HG03442 (cell line): ENCODE data around the gene ORMDL3.
"Not testable (repeated sequence)": the region's sequence is repeated elsewhere in the genome, so short reads cannot be mapped to it uniquely, and the experiment has no call there.

Experiments
- ATAC-seq: cut with Tn5 transposase; IDR thresholded peaks from one replicate; pipeline ENCODE4 v1.9.1; 2021; ENCODE audit warnings: mild to moderate bottlenecking, moderate library complexity; ENCODE audit not compliant: unreplicated experiment

The ORMDL3 gene

GRCh38 chr17:39950871-39951348 lies 23.5 kb upstream of the ORMDL3 start:
- ATAC-seq, result no peak

- ATAC-seq, result no peak
Measured at GRCh38 chr17:39949028-39949427, 21.6 kb upstream of the ORMDL3 start.

GRCh38 chr17:39948489-39948828 lies 21.1 kb upstream of the ORMDL3 start:
- not testable (repeated sequence) for ATAC-seq

- no peak for ATAC-seq
Measured at GRCh38 chr17:39946551-39947330, 19.3 kb upstream of the ORMDL3 start.

- ATAC-seq, result no peak
Measured at GRCh38 chr17:39944393-39944711, 17.0 kb upstream of the ORMDL3 start.

- ATAC-seq, result no peak
Measured at GRCh38 chr17:39943702-39944392, 16.4 kb upstream of the ORMDL3 start.

GRCh38 chr17:39939588-39940419 lies 12.4 kb upstream of the ORMDL3 start:
- ATAC-seq, result no peak

- no peak for ATAC-seq
Measured at GRCh38 chr17:39939106-39939505, 11.7 kb upstream of the ORMDL3 start.

- no peak for ATAC-seq
Measured at GRCh38 chr17:39938140-39938869, 10.9 kb upstream of the ORMDL3 start.

GRCh38 chr17:39937447-39937846 lies 10.0 kb upstream of the ORMDL3 start:
- ATAC-seq, result no peak

GRCh38 chr17:39935909-39936308 lies 8.5 kb upstream of the ORMDL3 start:
- ATAC-seq, result no peak

- ATAC-seq, result no peak
Measured at GRCh38 chr17:39934324-39934723, 6.9 kb upstream of the ORMDL3 start.

- ATAC-seq, result no peak
Measured at GRCh38 chr17:39933912-39934311, 6.5 kb upstream of the ORMDL3 start.

GRCh38 chr17:39929646-39930407 lies 2.4 kb upstream of the ORMDL3 start:
- ATAC-seq, result no peak

GRCh38 chr17:39928858-39929645 lies 1.7 kb upstream of the ORMDL3 start:
- ATAC-seq, result no peak

- ATAC-seq, result no peak
Measured at GRCh38 chr17:39927929-39928857, 792 bp upstream of the ORMDL3 start.

- no peak for ATAC-seq
Measured at GRCh38 chr17:39926588-39927100, 757 bp downstream of the ORMDL3 start.

- ATAC-seq, result no peak
Measured at GRCh38 chr17:39926135-39926587, 1.2 kb downstream of the ORMDL3 start.
